ENCODE data around the gene SOWAHB. TPM values are rescaled to one million over a fixed set of nuclear protein-coding genes. Genes with fewer than 3 reads are reported as not detected.

The SOWAHB gene
- total and polyA plus RNA-seq, 2 of the 8 experiments (the other 6 are each of a cell fraction or from before 2014, with no cell fraction given), result 0.15 to 0.65 TPM

DNA sequence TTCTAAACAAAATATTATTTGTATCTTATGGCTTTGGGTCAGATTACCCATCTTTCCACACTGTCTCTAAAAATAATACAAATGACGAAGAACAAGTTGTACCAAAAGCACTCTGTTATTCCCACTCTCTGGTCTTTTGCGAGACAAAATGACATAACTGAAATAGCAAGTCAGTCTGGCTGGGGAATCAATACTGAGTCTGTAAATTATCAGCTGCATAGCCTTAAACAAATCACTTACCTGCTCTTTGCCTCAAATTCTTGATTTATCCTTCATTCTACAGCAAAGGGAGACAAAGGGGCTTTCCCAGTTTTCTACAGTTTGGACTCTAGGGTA lies 40.9 kb downstream of the SOWAHB start (continued):
- TF ChIP-seq, protein P1, sequence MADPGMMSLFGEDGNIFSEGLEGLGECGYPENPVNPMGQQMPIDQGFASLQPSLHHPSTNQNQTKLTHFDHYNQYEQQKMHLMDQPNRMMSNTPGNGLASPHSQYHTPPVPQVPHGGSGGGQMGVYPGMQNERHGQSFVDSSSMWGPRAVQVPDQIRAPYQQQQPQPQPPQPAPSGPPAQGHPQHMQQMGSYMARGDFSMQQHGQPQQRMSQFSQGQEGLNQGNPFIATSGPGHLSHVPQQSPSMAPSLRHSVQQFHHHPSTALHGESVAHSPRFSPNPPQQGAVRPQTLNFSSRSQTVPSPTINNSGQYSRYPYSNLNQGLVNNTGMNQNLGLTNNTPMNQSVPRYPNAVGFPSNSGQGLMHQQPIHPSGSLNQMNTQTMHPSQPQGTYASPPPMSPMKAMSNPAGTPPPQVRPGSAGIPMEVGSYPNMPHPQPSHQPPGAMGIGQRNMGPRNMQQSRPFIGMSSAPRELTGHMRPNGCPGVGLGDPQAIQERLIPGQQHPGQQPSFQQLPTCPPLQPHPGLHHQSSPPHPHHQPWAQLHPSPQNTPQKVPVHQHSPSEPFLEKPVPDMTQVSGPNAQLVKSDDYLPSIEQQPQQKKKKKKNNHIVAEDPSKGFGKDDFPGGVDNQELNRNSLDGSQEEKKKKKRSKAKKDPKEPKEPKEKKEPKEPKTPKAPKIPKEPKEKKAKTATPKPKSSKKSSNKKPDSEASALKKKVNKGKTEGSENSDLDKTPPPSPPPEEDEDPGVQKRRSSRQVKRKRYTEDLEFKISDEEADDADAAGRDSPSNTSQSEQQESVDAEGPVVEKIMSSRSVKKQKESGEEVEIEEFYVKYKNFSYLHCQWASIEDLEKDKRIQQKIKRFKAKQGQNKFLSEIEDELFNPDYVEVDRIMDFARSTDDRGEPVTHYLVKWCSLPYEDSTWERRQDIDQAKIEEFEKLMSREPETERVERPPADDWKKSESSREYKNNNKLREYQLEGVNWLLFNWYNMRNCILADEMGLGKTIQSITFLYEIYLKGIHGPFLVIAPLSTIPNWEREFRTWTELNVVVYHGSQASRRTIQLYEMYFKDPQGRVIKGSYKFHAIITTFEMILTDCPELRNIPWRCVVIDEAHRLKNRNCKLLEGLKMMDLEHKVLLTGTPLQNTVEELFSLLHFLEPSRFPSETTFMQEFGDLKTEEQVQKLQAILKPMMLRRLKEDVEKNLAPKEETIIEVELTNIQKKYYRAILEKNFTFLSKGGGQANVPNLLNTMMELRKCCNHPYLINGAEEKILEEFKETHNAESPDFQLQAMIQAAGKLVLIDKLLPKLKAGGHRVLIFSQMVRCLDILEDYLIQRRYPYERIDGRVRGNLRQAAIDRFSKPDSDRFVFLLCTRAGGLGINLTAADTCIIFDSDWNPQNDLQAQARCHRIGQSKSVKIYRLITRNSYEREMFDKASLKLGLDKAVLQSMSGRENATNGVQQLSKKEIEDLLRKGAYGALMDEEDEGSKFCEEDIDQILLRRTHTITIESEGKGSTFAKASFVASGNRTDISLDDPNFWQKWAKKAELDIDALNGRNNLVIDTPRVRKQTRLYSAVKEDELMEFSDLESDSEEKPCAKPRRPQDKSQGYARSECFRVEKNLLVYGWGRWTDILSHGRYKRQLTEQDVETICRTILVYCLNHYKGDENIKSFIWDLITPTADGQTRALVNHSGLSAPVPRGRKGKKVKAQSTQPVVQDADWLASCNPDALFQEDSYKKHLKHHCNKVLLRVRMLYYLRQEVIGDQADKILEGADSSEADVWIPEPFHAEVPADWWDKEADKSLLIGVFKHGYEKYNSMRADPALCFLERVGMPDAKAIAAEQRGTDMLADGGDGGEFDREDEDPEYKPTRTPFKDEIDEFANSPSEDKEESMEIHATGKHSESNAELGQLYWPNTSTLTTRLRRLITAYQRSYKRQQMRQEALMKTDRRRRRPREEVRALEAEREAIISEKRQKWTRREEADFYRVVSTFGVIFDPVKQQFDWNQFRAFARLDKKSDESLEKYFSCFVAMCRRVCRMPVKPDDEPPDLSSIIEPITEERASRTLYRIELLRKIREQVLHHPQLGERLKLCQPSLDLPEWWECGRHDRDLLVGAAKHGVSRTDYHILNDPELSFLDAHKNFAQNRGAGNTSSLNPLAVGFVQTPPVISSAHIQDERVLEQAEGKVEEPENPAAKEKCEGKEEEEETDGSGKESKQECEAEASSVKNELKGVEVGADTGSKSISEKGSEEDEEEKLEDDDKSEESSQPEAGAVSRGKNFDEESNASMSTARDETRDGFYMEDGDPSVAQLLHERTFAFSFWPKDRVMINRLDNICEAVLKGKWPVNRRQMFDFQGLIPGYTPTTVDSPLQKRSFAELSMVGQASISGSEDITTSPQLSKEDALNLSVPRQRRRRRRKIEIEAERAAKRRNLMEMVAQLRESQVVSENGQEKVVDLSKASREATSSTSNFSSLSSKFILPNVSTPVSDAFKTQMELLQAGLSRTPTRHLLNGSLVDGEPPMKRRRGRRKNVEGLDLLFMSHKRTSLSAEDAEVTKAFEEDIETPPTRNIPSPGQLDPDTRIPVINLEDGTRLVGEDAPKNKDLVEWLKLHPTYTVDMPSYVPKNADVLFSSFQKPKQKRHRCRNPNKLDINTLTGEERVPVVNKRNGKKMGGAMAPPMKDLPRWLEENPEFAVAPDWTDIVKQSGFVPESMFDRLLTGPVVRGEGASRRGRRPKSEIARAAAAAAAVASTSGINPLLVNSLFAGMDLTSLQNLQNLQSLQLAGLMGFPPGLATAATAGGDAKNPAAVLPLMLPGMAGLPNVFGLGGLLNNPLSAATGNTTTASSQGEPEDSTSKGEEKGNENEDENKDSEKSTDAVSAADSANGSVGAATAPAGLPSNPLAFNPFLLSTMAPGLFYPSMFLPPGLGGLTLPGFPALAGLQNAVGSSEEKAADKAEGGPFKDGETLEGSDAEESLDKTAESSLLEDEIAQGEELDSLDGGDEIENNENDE (IDR thresholded peaks at IDR 0.05; ENCODE audit: insufficient replicate concordance, low read length), result no peak
- TF ChIP-seq CBX5 (IDR thresholded peaks at IDR 0.05; ENCODE audit: low read depth, low read length) (no peak), POLR2AphosphoS5 (IDR thresholded peaks at IDR 0.05; ENCODE audit: low read depth, low read length) (no peak), GTF2F1 (IDR thresholded peaks at IDR 0.05; ENCODE audit: borderline replicate concordance, low read depth, low read length) (no peak), KDM5A (IDR thresholded peaks at IDR 0.05; ENCODE audit: low read length) (no peak), TCF12 (IDR thresholded peaks at IDR 0.05; ENCODE audit: low read depth, low read length) (no peak), BCL11A (IDR thresholded peaks at IDR 0.05; ENCODE audit: low read depth in 2 of 2, low read length in 2 of 2) (no peak), JUN (IDR thresholded peaks at IDR 0.05; ENCODE audit: low read depth, low read length) (no peak), BRCA1 (IDR thresholded peaks at IDR 0.05; ENCODE audit: low read depth, low read length) (no peak)
- TF ChIP-seq, protein P2, sequence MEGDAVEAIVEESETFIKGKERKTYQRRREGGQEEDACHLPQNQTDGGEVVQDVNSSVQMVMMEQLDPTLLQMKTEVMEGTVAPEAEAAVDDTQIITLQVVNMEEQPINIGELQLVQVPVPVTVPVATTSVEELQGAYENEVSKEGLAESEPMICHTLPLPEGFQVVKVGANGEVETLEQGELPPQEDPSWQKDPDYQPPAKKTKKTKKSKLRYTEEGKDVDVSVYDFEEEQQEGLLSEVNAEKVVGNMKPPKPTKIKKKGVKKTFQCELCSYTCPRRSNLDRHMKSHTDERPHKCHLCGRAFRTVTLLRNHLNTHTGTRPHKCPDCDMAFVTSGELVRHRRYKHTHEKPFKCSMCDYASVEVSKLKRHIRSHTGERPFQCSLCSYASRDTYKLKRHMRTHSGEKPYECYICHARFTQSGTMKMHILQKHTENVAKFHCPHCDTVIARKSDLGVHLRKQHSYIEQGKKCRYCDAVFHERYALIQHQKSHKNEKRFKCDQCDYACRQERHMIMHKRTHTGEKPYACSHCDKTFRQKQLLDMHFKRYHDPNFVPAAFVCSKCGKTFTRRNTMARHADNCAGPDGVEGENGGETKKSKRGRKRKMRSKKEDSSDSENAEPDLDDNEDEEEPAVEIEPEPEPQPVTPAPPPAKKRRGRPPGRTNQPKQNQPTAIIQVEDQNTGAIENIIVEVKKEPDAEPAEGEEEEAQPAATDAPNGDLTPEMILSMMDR (IDR thresholded peaks at IDR 0.05; ENCODE audit: control extremely low read depth in 1 of 3, insufficient read depth in 1 of 3, low read depth in 1 of 3, low read length in 3 of 3), result no peak

Measured in H1 (cell line).